ENCODE results near the gene ZNF362. TPM values are rescaled to one million over a fixed set of nuclear protein-coding genes. Genes with fewer than 3 reads are reported as not detected.

ZNF362 gene
- polyA plus RNA-seq, 1 of the 3 experiments (the other 2 are of a cell fraction), result 17.1 TPM

- TF ChIP-seq PBX3 (IDR thresholded peaks at IDR 0.05), result no peak
- TF ChIP-seq NRF1 (IDR thresholded peaks at IDR 0.05; ENCODE audit: low read depth, low read length), result no peak
- TF ChIP-seq GABPA (IDR thresholded peaks at IDR 0.05; ENCODE audit: low read depth), result no peak
- TF ChIP-seq JUND (IDR thresholded peaks at IDR 0.05), result no peak
- TF ChIP-seq ELF1 (IDR thresholded peaks at IDR 0.05), result no peak
- TF ChIP-seq CHD2 (IDR thresholded peaks at IDR 0.05; ENCODE audit: low read length, partially characterized antibody), result no peak
- TF ChIP-seq TAF1 (IDR thresholded peaks at IDR 0.05; ENCODE audit: borderline replicate concordance, low read depth, low read length), result no peak
Measured at GRCh38 chr1:33220676-33221384, 35.5 kb upstream of the ZNF362 start (continued).

GRCh38 chr1:33221385-33221758, 34.9 kb upstream of the ZNF362 start:
- H3K9me2 ChIP-seq, result no peaks in the 10 kb centered on the region
- ChIA-PET CTCF (no interaction called here), POLR2A (no interaction called here)
- H3F3A ChIP-seq (replicated peaks; ENCODE audit: insufficient read depth), result peaks cover 4% of the 10 kb centered on the region
- H3K9ac ChIP-seq, result no peak overlapping the region
- peaks cover 0 to 3% of the 10 kb centered on the region in 2 experiments for H3K36me3 ChIP-seq (replicated peaks in 1 of 2; ENCODE audit: control insufficient read depth in 1 of 2, insufficient read depth in 2 of 2, low read length in 1 of 2)
- no peaks in the 10 kb centered on the region for H3K79me2 ChIP-seq (ENCODE audit: insufficient read depth)
- TF ChIP-seq NRF1 (IDR thresholded peaks at IDR 0.05; ENCODE audit: low read depth, low read length) (no peak), TEAD4 (IDR thresholded peaks at IDR 0.05; ENCODE audit: borderline replicate concordance, insufficient read depth) (no peak), MAX (IDR thresholded peaks at IDR 0.05; ENCODE audit: low read depth) (no peak), ELF1 (IDR thresholded peaks at IDR 0.05) (no peak), CHD2 (IDR thresholded peaks at IDR 0.05; ENCODE audit: low read length, partially characterized antibody) (no peak), PBX3 (IDR thresholded peaks at IDR 0.05) (no peak)
- no peak overlapping the region for H3K27ac ChIP-seq (ENCODE audit: low read depth in 2 of 2, low read length in 1 of 2)
- no peak overlapping the region for H3K4me2 ChIP-seq
- WGBS (ENCODE audit: low lambda C conversion rate), result 89% methylated on average over 2 of the region's 2 CpGs
- no peaks in the 10 kb centered on the region for H3K27me3 ChIP-seq (ENCODE audit: insufficient read depth)
- DNase-seq, result no peak
- H2AFZ ChIP-seq (ENCODE audit: low read depth), result no peak overlapping the region
- no peak overlapping the region for H3K4me3 ChIP-seq (ENCODE audit: low read depth in 2 of 2, low read length in 1 of 2)
- H3K9me3 ChIP-seq, result 0 out of 2 replicates have a peak, but pooled peaks cover 6% of the 10 kb centered on the region
- H3K4me1 ChIP-seq (ENCODE audit: control insufficient read depth in 1 of 2, insufficient read depth in 2 of 2, low read depth in 1 of 2, low read length in 1 of 2), result no peaks in the 10 kb centered on the region
- H4K20me1 ChIP-seq (ENCODE audit: insufficient read depth), result no peaks in the 10 kb centered on the region

- Histone ChIP-seq H3K27ac (ENCODE audit: low read depth in 2 of 2, low read length in 1 of 2) (no peak overlapping the region), H3K4me2 (no peak overlapping the region), H4K20me1 (ENCODE audit: insufficient read depth) (no peaks in the 10 kb centered on the region), H3K4me1 (ENCODE audit: control insufficient read depth in 1 of 2, insufficient read depth in 2 of 2, low read depth in 1 of 2, low read length in 1 of 2) (no peaks in the 10 kb centered on the region), H3K4me3 (ENCODE audit: low read depth in 2 of 2, low read length in 1 of 2) (no peak overlapping the region), H3K9ac (no peak overlapping the region), H3F3A (replicated peaks; ENCODE audit: insufficient read depth) (peaks cover 4% of the 10 kb centered on the region), H2AFZ (ENCODE audit: low read depth) (no peak overlapping the region), H3K9me3 (0 out of 2 replicates have a peak, but pooled peaks cover 6% of the 10 kb centered on the region), H3K36me3 (replicated peaks in 1 of 2; ENCODE audit: control insufficient read depth in 1 of 2, insufficient read depth in 2 of 2, low read length in 1 of 2) (peaks cover 0 to 3% of the 10 kb centered on the region in 2 experiments), H3K27me3 (ENCODE audit: insufficient read depth) (no peaks in the 10 kb centered on the region), H3K9me2 (no peaks in the 10 kb centered on the region), H3K79me2 (ENCODE audit: insufficient read depth) (no peaks in the 10 kb centered on the region)
- DNase-seq, result no peak
- ChIA-PET CTCF (no interaction called here), POLR2A (no interaction called here)
- 44% methylated on average over 1 of the region's 1 CpG for whole genome bisulfite sequencing (ENCODE audit: low lambda C conversion rate)
- TF ChIP-seq NFIC (IDR thresholded peaks at IDR 0.05; ENCODE audit: borderline replicate concordance) (no peak), IRF3 (IDR thresholded peaks at IDR 0.05; ENCODE audit: low read depth, low read length) (no peak), JUND (IDR thresholded peaks at IDR 0.05) (no peak), ZBTB33 (IDR thresholded peaks at IDR 0.05; ENCODE audit: borderline replicate concordance, low read depth) (no peak), TCF12 (IDR thresholded peaks at IDR 0.05) (no peak), EZH2phosphoT487 (IDR thresholded peaks at IDR 0.05; ENCODE audit: borderline replicate concordance, low read depth) (no peak), REST (IDR thresholded peaks at IDR 0.05; ENCODE audit: low read depth, low read length) (no peak)
Measured at GRCh38 chr1:33222381-33222780, 33.9 kb upstream of the ZNF362 start.

Data from SK-N-SH (cell line).